Body of pancreas (tissue), 4 donors: ENCODE data around the gene CACNA1C.

Experiments
- POLR2A ChIP-seq, 3 donors: fragments of 450-650 bp; IDR thresholded peaks; one replicate each; pipeline ENCODE4 v1.6.1; 2016; ENCODE audit warnings: antibody characterized with exemption in 3 of 3, mild to moderate bottlenecking in 2 of 3
- TF ChIP-seq, protein P1 (sequence below), 7 experiments: fragments of 450-650 bp in 4 of 7; fragments of 200-600 bp in 3 of 7; sonication (generic) in 3 of 7; IDR thresholded peaks; one replicate each; pipeline ENCODE4 v1.5.1; 2016 to 2019; ENCODE audit warnings: antibody characterized with exemption in 7 of 7

DNA sequence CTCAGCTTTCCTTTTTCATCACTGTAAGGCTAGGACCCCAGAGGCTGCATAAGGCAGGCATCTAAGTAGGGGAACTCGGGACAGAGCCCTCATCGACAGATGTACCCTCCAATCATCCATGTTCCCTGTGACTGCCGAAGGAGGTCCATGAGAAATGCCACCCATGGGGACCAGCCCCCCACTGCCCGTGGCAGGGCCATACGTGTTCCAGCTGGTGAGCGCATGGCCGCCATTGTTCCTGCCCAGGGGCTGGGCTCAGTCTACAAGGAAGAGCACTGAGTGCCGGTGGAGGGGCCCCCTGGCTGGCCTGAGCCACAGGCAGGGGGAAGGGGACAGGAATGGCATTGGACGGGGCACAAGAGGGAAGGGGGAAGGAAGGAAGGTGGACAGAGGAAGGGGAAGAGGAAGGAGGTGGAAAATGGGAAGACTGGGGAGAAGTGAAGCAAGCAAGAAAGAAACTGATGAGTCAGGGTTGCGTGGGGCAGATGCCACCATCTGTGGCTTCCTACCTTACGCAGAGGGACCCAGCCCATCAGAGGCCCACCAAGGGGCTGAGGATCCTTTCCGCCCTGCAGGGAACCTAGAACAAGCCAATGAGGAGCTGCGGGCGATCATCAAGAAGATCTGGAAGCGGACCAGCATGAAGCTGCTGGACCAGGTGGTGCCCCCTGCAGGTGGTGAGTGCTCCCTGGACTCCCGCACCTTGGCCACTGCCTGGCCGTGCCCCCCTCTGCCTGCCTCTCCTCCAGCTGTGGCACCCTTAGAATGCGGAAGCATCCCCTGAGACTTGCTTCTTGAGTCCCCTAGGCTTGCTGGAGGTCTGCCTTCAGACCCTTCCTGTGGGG lies 621.4 kb downstream of the CACNA1C start:
- TF ChIP-seq, protein P1, sequence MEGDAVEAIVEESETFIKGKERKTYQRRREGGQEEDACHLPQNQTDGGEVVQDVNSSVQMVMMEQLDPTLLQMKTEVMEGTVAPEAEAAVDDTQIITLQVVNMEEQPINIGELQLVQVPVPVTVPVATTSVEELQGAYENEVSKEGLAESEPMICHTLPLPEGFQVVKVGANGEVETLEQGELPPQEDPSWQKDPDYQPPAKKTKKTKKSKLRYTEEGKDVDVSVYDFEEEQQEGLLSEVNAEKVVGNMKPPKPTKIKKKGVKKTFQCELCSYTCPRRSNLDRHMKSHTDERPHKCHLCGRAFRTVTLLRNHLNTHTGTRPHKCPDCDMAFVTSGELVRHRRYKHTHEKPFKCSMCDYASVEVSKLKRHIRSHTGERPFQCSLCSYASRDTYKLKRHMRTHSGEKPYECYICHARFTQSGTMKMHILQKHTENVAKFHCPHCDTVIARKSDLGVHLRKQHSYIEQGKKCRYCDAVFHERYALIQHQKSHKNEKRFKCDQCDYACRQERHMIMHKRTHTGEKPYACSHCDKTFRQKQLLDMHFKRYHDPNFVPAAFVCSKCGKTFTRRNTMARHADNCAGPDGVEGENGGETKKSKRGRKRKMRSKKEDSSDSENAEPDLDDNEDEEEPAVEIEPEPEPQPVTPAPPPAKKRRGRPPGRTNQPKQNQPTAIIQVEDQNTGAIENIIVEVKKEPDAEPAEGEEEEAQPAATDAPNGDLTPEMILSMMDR (IDR thresholded peaks at IDR 0.05) = no peak
- TF ChIP-seq POLR2A (IDR thresholded peaks at IDR 0.05) = no peak
